Suprapubic skin (tissue), 3 donors: ENCODE data around the gene ZSWIM4.

ENCODE experiments used
- CTCF ChIP-seq, 2 donors: fragments of 200-600 bp in 1 of 2; fragments of 450-650 bp in 1 of 2; sonication (generic) in 1 of 2; IDR thresholded peaks; one replicate each; pipeline ENCODE4 v1.5.1; 2016 to 2019; ENCODE audit warnings: antibody characterized with exemption in 2 of 2, mild to moderate bottlenecking in 1 of 2, moderate library complexity in 1 of 2
- POLR2AphosphoS5 ChIP-seq, 3 donors: sonication (generic); formaldehyde crosslinking; IDR thresholded peaks; one replicate each; pipeline ENCODE4 v1.6.1; 2017; ENCODE audit warnings: antibody characterized with exemption in 3 of 3

- TF ChIP-seq POLR2AphosphoS5 (IDR thresholded peaks at IDR 0.05), result no peak
- peak; percentile 20 to 55 for TF ChIP-seq CTCF (IDR thresholded peaks at IDR 0.05)
Measured at GRCh38 chr19:13784731-13785452, 10.4 kb upstream of the ZSWIM4 start.
